ENCODE data around the gene NDUFV3.

DNA sequence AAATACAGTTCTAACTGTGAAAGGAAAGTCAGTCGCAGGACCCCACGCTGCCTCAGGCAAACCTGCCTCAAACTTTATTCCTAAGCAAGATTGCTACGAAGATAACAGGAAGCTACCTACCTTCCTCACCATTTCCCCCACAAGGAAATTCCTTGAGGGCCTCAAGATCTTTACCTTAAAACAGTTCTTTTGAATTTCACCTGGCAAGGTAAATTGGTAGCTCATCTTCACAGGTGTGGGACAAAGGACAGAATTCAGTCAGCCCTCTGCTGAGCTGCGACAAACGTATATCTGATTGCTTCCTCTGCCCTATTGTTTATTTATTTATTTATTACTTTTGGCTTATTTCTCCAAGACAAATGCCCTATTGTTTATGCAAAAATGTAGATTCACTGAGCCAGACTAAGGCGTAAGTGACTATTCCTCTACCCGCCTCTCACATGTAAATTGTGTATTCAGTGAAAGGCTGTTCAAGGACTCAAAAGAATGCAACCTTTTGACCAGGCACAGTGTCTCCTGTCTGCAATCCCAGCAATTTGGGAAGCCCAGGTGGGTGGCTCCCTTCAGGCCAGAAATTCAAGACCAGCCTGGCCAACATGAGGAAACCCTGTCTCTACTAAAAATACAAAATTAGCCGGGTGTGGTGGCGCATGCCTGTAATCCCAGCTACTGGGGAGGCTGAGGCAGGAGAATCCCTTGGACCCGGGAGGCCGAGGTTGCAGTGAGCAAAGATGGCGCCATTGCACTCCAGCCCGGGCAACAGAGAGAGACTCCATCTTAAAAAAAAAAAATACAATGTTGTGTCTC is 63.9 kb downstream of the NDUFV3 start:
- TF ChIP-seq, protein P1, sequence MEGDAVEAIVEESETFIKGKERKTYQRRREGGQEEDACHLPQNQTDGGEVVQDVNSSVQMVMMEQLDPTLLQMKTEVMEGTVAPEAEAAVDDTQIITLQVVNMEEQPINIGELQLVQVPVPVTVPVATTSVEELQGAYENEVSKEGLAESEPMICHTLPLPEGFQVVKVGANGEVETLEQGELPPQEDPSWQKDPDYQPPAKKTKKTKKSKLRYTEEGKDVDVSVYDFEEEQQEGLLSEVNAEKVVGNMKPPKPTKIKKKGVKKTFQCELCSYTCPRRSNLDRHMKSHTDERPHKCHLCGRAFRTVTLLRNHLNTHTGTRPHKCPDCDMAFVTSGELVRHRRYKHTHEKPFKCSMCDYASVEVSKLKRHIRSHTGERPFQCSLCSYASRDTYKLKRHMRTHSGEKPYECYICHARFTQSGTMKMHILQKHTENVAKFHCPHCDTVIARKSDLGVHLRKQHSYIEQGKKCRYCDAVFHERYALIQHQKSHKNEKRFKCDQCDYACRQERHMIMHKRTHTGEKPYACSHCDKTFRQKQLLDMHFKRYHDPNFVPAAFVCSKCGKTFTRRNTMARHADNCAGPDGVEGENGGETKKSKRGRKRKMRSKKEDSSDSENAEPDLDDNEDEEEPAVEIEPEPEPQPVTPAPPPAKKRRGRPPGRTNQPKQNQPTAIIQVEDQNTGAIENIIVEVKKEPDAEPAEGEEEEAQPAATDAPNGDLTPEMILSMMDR (IDR thresholded peaks at IDR 0.05; ENCODE audit: poor library complexity, severe bottlenecking), result no peak
- TF ChIP-seq RAD21 (conservative IDR thresholded peaks at IDR 0.05) (no peak), EZH2 (IDR thresholded peaks at IDR 0.05; ENCODE audit: borderline replicate concordance, insufficient read depth, low read length, poor library complexity, severe bottlenecking) (no peak), TAF1 (IDR thresholded peaks at IDR 0.05; ENCODE audit: low read depth) (no peak), EP300 (conservative IDR thresholded peaks at IDR 0.05; ENCODE audit: poor library complexity, severe bottlenecking) (no peak), POLR2AphosphoS5 (IDR thresholded peaks at IDR 0.05) (no peak)

Measured in neural cell (in vitro differentiated cells).